HG03521 (cell line): Measurements from ENCODE around the gene ELOVL7.
A peak's percentile ranks its signal among the peaks of the same experiment; 100 is the strongest.
"Not testable (repeated sequence)": the region's sequence is repeated elsewhere in the genome, so short reads cannot be mapped to it uniquely, and the experiment has no call there.

Source experiments
- ATAC-seq: cut with Tn5 transposase; IDR thresholded peaks from one replicate; pipeline ENCODE4 v1.9.1; 2021; ENCODE audit warnings: mild to moderate bottlenecking, moderate library complexity; ENCODE audit not compliant: unreplicated experiment

Gene ELOVL7

GRCh38 chr5:60843936-60844905 lies at the start of gene ELOVL7:
ELOVL7 (minus strand) TSS chr5:60844269; CDS start chr5:60787397, 56,872 bp downstream.
- ATAC-seq: peak; percentile 94

- ATAC-seq: no peak
Measured at GRCh38 chr5:60893521-60893920, 49.5 kb upstream of the ELOVL7 start.

GRCh38 chr5:60891667-60892066 lies 47.6 kb upstream of the ELOVL7 start:
- no peak for ATAC-seq

GRCh38 chr5:60888359-60889061 lies 44.4 kb upstream of the ELOVL7 start:
- ATAC-seq: no peak

GRCh38 chr5:60887746-60888145 lies 43.7 kb upstream of the ELOVL7 start:
- ATAC-seq: no peak

- no peak for ATAC-seq
Measured at GRCh38 chr5:60887096-60887495, 43.0 kb upstream of the ELOVL7 start.

- ATAC-seq: no peak
Measured at GRCh38 chr5:60886158-60886557, 42.1 kb upstream of the ELOVL7 start.

- ATAC-seq: no peak
Measured at GRCh38 chr5:60883229-60883628, 39.2 kb upstream of the ELOVL7 start.

- no peak for ATAC-seq
Measured at GRCh38 chr5:60872892-60873291, 28.8 kb upstream of the ELOVL7 start.

- no peak for ATAC-seq
Measured at GRCh38 chr5:60870857-60871256, 26.8 kb upstream of the ELOVL7 start.

- not testable (repeated sequence) for ATAC-seq
Measured at GRCh38 chr5:60860572-60860971, 16.5 kb upstream of the ELOVL7 start.

- no peak for ATAC-seq
Measured at GRCh38 chr5:60856066-60856465, 12.0 kb upstream of the ELOVL7 start.

- ATAC-seq: no peak
Measured at GRCh38 chr5:60852940-60853339, 8.9 kb upstream of the ELOVL7 start.

- no peak for ATAC-seq
Measured at GRCh38 chr5:60852317-60852716, 8.2 kb upstream of the ELOVL7 start.

GRCh38 chr5:60851626-60852025 lies 7.6 kb upstream of the ELOVL7 start:
- no peak for ATAC-seq

- ATAC-seq: no peak
Measured at GRCh38 chr5:60846298-60846697, 2.2 kb upstream of the ELOVL7 start.

GRCh38 chr5:60843386-60843935 lies 608 bp downstream of the ELOVL7 start:
- ATAC-seq: peak; percentile 6

GRCh38 chr5:60842871-60843385 lies 1.1 kb downstream of the ELOVL7 start:
- ATAC-seq: no peak

- ATAC-seq: no peak
Measured at GRCh38 chr5:60841361-60841760, 2.7 kb downstream of the ELOVL7 start.

GRCh38 chr5:60836131-60836530 lies 7.9 kb downstream of the ELOVL7 start:
- ATAC-seq: no peak

GRCh38 chr5:60835554-60835953 lies 8.5 kb downstream of the ELOVL7 start:
- ATAC-seq: no peak
